NCI-H748 (cell line): ENCODE measurements around the gene C16orf86.

Experiments used
- DNase-seq: peaks from one replicate; lab custom pipeline; 2025; ENCODE audit not compliant: unreplicated experiment; lab: John Stamatoyannopoulos, UW

Gene C16orf86

DNA sequence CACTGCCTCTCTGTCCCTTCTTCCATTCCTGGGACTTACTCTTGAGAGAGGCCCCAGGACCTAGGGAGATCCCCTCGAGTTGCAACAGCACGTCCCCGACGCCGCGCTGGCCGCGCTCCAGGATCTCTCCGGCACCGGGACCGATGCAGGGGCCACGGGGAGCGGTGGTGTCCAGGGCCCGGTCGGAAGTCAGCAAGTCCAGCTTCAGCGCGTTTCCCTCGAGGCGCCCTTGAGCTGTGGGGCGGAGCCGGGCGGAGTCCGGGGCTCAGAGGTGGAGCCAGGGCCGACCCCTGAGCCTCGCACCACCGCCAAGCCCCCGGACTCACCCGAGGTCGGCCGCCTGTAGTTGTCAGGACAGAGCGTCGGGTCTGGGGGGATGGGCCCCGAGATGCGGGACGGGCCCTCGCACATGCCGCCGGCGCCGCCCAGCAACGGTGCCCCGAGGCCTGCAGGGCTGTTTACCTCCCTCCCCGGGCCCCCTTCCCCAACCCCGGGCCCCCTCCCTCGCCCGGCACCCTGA, 522 bp upstream of the C16orf86 start:
- peak; percentile 42 for DNase-seq

DNA sequence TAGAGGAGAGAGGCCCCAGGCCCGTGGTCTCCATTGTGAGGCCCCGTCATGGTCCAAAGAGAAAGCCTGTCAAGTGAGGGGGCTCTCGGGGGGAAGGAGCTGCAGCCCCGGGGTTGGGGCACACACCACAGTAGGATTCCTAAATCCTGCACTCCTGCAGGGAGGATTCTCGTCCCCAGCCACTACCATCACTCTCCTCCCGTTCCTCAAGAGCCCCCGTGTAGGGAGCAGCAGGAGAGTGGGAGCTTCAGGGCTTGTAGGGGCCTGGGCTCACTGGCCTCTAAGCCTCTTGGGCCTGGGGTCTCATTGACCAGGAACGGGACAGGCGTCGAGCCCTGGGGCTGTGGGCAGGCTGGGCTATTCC, 821 bp downstream of the C16orf86 start:
- no peak for DNase-seq

DNA sequence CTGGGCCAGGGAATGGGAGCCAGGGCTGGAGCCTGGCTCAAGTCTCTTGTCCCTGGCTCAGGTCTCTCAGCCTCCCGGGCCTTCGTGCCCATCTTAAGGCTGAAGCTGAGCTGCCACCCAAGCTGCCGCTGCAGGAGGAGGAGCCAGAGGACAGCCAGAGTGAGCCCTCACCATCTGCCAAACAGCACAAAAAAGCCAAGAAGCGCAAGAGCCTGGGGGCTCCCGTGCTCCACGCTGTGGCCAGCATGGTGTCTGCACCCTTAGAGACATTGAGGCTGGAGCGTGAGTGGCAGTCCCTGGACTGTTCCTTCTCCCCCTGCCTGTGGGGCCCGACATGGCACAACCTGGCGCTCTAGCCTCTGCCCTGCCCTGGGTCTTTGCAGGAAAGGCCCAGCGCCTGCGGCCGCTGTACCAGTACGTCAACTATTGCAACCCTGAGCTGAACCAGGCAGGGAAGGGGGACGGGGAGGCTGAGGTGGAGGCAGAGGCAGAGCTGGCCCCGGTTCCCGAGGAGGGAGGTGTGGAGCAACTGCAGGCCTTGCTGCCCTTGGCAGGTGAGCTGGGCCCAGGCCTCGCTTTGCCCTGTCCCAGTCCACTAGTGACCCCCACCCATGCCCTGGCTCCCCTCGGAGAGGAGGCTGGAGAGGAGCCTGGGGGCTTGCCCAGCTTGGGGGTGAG, 1.3 kb downstream of the C16orf86 start:
- peak; percentile 84 for DNase-seq

DNA sequence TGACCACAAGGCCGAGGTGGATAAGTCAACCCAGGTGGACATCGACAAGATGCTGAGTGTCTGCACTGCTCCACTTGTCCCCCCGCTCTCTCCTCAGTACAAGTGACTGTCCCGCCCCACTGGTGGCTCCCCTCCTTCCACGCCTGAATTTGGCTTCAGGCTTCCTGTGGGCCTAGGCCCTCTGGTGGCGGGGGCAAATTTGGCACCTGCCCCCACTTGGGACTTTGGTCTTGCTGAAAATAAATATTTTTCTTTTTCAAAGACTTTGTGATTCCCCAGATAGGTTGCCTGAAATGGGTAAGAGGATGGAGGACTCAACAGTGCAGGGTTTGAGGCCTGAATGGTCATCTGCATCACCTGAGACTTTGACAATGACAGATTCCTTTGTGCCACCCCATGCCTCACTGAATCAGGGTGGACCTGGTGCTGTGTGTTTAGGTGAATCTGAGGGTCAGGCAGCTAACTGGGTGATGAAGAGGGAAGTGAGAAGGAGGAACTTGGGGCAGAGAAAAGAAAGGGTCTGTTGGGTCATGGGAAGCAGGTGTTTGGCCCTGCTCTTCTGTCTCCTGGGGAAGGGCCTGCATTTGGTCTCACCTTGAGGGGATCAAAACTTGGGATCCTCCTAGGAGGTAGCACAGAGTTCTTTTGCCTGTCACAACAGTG, 2.0 kb downstream of the C16orf86 start:
- no peak for DNase-seq

DNA sequence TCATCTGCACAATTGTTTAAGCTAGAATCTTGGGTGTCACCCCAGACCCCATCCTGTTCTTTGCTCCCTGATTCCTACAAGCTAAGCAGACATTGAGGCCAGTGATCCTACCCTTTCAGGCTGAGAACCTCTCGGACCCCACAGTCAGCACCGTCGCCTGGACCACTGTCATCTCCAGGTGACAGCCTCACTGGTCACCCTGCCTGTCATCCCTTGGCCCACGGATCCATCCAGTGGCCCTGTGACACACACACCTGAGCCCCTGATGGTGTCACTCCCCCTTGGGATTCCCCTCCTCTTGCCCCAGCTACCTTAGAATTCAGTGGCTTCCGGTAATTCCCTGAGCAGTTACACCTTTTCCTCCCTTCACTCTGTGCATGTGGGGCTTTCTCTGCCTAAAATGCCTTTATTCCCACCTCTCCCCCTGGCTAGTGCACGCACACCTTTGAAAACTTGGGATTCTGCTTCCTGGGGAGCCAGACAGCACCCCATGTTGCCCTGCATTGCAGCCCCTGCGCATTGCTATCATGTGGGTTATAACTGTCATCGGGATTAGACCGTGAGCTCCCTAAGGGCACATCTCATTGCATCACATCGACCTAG, 3.0 kb downstream of the C16orf86 start:
- DNase-seq, result no peak

DNA sequence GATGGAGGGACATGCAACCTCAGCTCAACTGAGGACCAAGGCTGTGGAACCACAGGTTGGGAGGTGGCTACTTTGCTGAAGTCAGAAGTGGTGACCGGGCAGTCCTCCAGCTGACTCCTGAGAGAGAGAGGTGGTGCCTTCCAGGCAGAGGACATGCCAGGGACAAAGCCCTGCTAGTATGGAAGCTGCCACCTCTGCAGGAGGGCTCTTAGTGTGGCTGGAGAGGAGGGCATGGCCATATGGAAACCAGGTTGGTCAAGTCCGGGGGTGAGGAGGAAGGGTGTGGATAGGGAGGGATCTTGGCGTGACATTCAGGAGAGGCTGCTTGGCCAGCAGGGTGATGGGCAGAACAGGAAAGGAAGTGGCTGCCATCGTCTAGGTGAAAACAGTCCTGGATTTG, 5.7 kb downstream of the C16orf86 start:
- no peak for DNase-seq

DNA sequence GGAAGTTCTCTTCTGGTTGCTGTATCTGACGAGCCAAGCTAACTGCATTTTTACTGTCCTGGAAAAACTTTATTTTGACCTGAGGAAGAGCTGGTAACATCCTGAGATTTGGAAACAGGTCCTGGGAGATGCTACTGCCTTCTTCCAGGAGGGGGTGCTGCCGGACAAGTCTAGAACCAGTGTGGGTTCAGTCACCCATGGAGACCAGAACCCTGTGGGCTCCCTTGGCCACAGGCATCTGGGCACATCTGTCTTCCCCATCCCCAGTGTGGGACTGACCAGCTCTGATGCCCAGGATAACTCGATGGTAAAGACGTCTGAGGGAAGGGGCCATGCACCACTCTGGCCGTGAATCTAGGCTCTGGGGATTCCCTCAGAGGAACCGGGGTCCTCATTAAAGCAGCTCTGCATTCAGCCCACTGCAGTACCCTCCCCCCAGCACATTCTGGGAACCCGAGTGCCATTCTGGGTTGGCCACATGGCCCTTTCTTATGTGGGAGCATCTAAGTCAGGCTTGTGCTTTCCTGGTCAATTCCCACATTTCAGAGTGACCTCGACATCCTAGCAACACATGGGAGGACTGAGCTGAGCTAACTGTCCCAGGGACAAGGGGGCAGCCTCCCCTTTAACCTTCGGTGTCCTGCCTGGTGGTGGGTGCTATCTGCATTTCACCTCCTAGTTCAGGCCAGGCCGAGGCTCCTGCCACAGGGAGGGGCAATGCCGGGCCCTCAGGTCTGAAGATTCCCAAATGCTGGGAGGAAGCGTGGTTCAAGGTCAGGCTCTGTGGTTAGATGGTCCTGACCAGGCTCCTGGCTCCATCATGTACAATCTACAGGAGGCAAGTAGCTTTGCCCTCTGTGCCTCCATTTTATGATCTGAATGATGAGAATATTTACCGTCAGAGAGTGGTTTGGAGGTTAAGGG, 6.4 kb downstream of the C16orf86 start:
- peak; percentile 40 for DNase-seq

DNA sequence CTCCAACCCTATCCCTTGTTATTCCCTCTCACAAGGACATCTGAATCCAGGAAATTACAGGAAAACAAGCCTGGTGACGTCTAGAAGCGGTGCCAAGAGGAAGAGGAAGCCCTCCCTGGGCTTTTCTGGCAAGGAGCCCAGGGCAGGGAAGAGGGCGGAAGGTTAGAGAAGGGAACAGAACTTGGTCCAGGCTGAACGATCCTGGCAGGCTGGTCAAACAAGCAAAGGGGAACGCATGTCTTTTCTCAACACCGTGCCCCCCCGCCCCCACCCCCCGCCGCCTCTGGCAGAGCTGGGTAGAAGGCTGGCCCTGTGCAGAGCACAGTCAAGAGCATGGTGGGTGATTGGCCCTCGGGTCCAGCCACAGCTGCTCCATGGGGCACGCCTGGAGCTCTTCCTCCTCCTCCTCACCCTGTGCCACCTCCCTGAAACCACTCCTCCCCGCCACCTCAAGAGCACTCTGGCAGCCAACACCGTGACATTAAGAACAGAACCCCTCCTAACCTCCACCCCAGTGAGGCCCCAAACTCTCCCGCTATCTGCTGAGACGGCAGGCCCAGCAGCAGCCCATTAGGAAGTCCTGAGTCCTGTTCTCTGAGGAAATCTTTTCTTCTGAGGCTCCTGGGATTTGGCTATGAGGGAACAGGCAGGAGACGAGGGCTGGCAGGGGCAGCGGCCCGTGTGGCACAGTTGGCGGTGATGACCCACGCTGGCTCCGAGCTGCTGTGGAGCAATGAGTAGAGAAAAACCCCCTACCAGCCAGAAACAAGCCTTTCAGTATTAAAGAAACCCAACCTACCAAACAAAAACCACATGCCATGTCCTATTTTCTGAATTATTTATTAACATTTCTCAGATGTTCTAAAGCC, 7.3 kb downstream of the C16orf86 start:
- DNase-seq, result peak; percentile 20

DNA sequence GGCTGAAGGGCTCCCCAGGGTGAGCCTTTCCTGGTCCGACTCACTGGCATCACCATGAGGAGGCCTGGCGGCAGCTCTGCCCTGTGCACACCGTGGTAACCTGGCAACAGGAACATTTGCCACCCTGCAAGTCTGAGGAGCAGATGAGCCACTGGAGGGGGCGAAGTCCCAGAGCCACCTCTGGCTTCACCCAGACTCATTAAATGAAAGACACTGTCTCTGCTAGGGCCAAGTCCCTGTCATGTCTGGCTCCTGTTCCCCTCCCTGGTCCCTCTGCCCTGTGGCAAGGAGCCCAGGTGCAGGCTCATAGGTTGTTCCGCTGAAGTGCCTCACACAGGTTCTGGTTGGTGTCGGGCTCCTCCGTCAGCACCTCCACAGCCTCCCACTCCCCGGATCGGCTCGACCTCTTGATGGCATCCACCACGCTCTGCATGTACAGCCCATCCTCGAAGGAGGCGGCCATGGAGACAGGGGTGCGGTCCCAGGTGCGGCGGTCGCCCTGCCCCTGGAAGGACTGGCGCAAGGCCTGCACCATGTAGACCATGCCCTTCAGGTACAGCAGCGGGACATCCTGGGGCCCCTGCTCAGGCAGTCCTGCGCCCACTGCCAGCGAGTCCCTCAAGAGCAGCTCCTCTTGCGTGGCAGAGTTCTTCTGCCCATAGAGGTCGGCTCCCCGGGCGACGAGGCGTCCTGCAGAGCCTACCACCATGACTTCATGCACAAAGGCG, 8.4 kb downstream of the C16orf86 start:
- DNase-seq, result no peak

DNA sequence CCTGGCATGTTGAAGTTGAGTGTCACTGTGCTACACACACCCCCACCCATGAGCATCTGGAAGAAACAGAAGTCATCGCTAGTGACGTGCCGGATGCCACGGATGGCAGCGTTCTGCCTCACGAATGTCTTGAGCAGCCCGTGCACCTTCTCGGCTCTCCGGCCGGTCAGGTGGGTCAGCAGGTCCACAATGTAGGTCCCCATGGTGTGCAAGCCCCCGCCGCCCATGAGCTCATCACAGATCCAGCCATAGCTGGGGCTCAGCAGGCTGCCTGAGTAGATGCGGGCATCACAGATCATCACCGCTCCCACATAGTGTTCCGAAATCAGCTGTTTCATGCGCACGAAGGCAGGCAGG, 8.9 kb downstream of the C16orf86 start:
- no peak for DNase-seq

DNA sequence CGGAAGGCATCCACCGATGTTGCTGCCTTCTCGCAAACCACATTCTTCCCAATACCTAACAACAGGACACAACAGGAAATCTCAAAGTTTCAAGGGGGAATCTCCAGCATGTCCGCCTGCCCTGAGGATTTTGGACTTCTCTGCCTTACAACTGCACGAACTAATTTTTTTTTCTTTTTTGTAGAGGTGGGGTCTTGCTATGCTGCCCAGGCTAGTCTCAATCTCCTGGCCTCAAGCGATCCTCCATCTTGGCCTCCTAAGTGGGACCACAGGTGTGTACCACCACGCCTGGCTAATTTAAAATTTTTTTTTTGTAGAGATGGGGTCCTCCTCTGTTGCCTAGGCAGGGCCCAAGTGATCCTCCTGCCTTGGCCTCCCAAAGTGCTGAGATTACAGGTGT, 9.4 kb downstream of the C16orf86 start:
- no peak for DNase-seq

DNA sequence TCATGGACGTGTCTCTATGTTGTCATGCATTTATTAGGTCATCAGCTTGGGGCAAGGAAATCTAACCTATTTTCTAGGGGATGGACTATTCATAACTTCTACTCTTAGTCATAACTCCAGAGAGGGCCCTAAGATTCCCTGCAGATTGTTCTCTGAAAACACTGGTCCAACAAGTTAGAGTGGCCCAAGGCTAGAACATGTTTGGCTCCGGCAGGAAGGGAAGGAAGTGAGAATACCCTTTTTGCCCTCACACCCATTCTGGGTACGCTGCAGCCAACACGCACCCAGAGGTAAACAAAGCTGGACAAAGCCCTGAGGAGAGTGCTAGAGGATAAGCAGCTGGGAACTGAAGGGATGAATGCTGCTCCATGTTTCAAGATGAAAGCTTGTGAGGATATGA, 9.9 kb downstream of the C16orf86 start:
- no peak for DNase-seq

DNA sequence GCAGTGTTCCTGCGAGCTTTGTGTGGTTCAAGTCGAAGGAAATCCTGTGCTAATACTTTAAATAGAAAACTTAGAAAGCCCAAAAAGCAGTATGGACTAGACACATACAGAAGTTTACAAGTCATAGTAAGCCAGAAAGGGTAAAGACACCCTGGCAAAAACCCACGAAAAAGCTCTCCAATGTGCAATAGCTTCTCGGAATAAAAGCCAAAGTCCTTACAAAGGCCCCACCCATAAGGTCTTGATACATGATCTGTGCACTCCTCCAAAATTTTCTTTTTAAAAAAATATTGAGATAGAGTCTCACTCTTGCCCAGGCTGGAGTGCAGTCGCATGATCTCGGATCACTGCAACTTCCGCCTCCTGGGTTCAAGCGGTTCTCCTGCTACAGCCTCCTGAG, 10.3 kb downstream of the C16orf86 start:
- DNase-seq, result no peak

DNA sequence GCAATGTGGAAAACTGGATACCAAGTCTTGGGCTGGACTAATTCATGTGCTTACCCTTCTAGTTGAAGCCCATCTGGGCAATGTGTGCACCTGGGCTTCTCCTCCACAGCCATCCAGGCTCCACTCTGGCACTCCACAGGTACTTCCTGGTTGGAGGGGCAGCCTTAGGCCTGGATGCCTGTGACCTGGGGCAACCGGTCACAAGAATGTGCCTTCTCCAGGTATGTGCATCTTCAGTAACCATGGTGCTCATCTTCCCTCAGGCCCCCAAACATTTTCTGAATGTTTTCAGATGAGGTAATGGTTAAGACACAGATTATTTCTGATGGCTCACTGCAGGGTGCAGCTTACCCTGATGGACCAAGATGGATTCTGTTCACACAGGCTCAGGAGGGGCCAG, 11.1 kb downstream of the C16orf86 start:
- no peak for DNase-seq

DNA sequence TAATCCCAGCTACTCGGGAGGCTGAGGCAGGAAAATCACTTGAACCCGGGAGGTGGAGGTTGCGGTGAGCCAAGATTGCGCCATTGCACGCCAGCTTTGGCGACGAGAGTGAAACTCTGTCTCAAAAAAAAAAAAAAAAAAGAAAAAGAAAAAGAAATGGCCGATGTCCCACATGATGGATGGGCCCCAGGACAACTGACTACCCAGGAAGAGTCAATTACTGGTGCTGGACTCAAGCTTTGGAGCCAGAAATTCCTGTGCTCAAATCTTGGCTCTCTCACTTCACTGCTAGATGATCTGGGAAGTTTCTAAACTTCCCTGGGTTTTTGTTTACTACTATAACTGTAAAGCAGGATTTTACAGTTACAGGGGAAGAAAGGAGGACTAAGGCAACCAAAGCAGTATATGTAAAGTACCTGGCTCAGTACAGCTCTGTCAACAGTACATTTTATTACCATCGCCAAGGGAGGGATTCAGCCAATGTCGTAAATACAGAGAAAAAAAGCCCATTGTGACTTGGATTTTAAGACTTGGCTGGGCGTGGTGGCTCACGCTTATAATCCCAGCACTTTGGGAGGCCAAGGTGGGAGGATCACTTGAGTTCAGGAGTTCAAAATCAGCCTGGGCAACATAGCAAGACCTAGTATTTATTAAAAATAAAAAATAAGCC, 11.9 kb downstream of the C16orf86 start:
- no peak for DNase-seq

DNA sequence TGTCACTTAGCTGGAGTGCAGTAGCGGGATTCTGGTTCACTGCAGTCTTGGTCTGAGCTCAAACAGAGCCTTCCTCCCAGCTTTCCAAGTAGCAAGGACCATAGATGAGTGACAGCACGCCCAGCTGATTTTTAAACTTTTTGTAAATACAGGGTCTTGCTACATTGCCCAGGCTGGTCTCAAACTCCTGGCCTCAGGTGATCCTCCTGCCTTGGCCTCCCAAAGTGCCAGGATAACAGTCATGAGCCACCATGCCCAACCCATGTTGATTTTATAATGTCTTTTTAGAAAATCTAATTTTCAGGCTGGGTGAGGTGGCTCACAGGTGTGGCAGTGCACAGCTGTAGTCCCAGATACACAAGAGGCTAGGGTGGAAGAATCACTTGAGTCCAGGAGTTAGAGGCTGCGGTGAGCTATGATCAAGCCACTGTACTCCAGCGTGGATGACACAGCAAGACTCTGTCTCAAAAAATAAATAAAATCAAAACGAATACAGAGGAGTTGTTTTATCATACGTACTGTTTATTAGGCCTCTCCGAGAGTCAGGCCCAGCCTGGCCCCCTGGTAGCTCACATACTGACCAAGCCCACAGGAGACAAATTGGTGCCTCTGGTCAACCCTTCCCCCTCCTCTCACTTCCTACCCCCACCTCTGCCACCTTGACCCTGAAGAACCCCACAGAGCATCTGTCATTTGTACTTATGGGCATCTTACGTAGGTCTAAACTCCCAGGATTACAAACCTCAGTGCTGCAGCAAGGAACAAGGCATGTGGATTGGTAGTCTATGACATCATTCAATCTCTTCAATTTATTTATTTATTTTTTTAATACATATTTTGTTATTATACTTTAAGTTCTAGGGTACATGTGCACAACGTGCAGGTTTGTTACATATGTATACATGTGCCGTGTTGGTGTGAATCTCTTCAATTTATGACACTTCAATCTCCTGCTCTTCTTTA, 13.6 kb downstream of the C16orf86 start:
- no peak for DNase-seq

DNA sequence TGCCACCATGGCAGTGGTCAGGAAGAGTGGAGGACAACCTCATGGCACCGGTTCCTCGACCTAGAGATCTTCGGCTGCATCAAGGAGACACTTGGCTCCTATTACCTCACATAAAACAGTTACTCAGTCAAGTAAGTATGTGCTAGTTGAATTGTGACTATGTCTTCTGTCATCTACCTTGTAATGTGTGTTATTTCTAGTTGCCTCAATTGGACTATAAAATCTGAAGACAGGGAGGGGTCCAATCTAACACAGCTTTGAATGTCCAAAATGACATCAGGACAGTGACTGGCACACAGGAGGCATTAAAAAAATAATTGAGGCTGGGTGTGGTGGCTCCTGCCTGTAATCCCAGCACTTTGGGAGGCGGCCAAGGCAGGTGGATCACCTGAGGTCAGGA, 17.2 kb downstream of the C16orf86 start:
- no peak for DNase-seq
